Caco-2 (cell line): Measurements from ENCODE around the gene TMEM97. TPM values are rescaled to one million over a fixed set of nuclear protein-coding genes. Genes with fewer than 3 reads are reported as not detected.

ENCODE experiments used
- BruUV-seq: library from RNA; stranded (reverse); fragments of 400-500 nt; replicated peaks from 2 replicates; lab custom pipeline; 2021; lab: Mats Ljungman, UMichigan
- CTCF ChIA-PET: fragments of 300-600 bp; sonication (Branson Sonifier 250); formaldehyde crosslinking; loops from one replicate; lab custom pipeline; 2022; ENCODE audit warnings: antibody characterized with exemption; lab: Charles Lee
- POLR2A ChIA-PET: fragments of 300-600 bp; sonication (Branson Sonifier 250); formaldehyde crosslinking; loops from one replicate; lab custom pipeline; 2022; ENCODE audit warnings: antibody characterized with exemption; lab: Charles Lee
- DNase-seq, 2 experiments: peaks; one replicate each; pipeline versions ENCODE4 v3.0.0 to v3.0.0-alpha.2; 2020 to 2022
- H3K27me3 ChIP-seq: replicated peaks from 2 replicates; pipeline ENCODE4 v1.6.0; 2011; ENCODE audit warnings: low read length; ENCODE audit not compliant: control insufficient read depth, insufficient read depth
- H3K36me3 ChIP-seq: 2 replicates; pipeline ENCODE4 v1.5.1; 2011; ENCODE audit warnings: low read length; ENCODE audit not compliant: control insufficient read depth, insufficient read depth
- H3K4me1 ChIP-seq: fragments of 250-450 bp; sonication (Bioruptor Pico); 2 replicates; pipeline ENCODE4 v1.5.1; 2020; ENCODE audit warnings: mild to moderate bottlenecking
- H3K4me3 ChIP-seq: 2 replicates; pipeline ENCODE4 v1.5.1; 2011; ENCODE audit warnings: low read depth, mild to moderate bottlenecking, control low read depth, low read length
- H3K9me3 ChIP-seq: fragments of 250-450 bp; sonication (Bioruptor Pico); 2 replicates; pipeline ENCODE4 v1.5.1; 2020; ENCODE audit warnings: mild to moderate bottlenecking, moderate library complexity
- H3K27ac Mint-ChIP-seq: one replicate; pipeline ENCODE4 v1.8.0; 2022; ENCODE audit warnings: mixed read lengths; ENCODE audit not compliant: unreplicated experiment
- H3K27me3 Mint-ChIP-seq: one replicate; pipeline ENCODE4 v1.8.0; 2022; ENCODE audit warnings: mixed read lengths; ENCODE audit not compliant: insufficient read depth, unreplicated experiment
- H3K36me3 Mint-ChIP-seq: one replicate; pipeline ENCODE4 v1.8.0; 2022; ENCODE audit warnings: mild to moderate bottlenecking, mixed read lengths; ENCODE audit not compliant: insufficient read depth, unreplicated experiment
- H3K4me1 Mint-ChIP-seq: one replicate; pipeline ENCODE4 v1.8.0; 2022; ENCODE audit warnings: low read depth, mixed read lengths; ENCODE audit not compliant: unreplicated experiment
- H3K4me3 Mint-ChIP-seq: one replicate; pipeline ENCODE4 v1.8.0; 2022; ENCODE audit warnings: mild to moderate bottlenecking, moderate library complexity, mixed read lengths; ENCODE audit not compliant: unreplicated experiment
- H3K9me3 Mint-ChIP-seq: one replicate; pipeline ENCODE4 v1.8.0; 2022; ENCODE audit warnings: mixed read lengths; ENCODE audit not compliant: unreplicated experiment
- intact Hi-C: fragments of 100-400 bp; cut with micrococcal nuclease; formaldehyde crosslinking; loops from one replicate; pipeline ENCODE4 v1.10.0; 2022; ENCODE audit not compliant: unreplicated experiment
- total RNA-seq: library from RNA; stranded (reverse); gene quantifications from 2 replicates; pipeline ENCODE4 v1.2.3, GENCODE V29; 2022
- TF ChIP-seq, protein P1 (sequence below), 2 experiments: fragments of 200-600 bp in 1 of 2; IDR thresholded peaks; 1 replicate in 1 of 2; 2 replicates in 1 of 2; pipeline versions ENCODE4 v1.5.1 to v1.8.0; 2011 to 2022; ENCODE audit warnings: antibody characterized with exemption in 1 of 2, control low read depth in 1 of 2, inconsistent platforms in 1 of 2, low read depth in 1 of 2, low read length in 1 of 2, mild to moderate bottlenecking in 1 of 2, moderate library complexity in 1 of 2; ENCODE audit not compliant: insufficient read depth in 1 of 2, severe bottlenecking in 1 of 2, unreplicated experiment in 1 of 2

The TMEM97 gene
- total RNA-seq, 1 experiment from 2014 or later, result 342 TPM

DNA sequence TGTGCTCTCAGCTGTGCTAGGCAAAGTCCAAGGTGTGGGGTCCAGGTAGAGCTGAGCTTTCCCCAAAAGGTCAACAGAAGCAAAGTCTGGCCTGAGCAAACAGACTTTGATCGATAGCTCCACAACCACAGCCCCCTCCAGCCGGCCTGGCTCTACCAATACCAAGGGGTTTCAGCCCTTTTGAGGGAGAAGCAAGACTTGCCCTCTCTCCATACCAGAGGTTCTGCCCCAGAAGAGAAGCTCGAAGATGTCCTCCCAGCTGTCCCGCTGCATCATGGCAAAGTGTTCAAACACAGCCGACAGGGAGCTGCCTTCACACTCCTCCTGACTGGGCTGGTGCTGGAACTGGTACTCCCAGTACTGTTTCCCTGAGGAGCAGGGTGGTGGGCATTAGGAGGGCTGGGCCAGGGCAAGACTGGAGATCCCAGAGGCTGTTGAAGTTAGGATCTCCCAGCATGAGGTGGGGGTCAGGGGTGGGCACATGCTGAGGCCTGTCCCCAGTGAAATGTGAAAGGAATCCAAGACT is 49.4 kb downstream of the TMEM97 start:
- Mint-ChIP-seq H3K4me1 (peaks cover 50% of the 10 kb centered on the region), H3K9me3 (no peaks in the 10 kb centered on the region), H3K4me3 (peak overlapping the region; percentile 75), H3K27ac (peak overlapping the region; percentile 88), H3K27me3 (no peaks in the 10 kb centered on the region), H3K36me3 (peaks cover 59% of the 10 kb centered on the region)
- TF ChIP-seq, protein P1, sequence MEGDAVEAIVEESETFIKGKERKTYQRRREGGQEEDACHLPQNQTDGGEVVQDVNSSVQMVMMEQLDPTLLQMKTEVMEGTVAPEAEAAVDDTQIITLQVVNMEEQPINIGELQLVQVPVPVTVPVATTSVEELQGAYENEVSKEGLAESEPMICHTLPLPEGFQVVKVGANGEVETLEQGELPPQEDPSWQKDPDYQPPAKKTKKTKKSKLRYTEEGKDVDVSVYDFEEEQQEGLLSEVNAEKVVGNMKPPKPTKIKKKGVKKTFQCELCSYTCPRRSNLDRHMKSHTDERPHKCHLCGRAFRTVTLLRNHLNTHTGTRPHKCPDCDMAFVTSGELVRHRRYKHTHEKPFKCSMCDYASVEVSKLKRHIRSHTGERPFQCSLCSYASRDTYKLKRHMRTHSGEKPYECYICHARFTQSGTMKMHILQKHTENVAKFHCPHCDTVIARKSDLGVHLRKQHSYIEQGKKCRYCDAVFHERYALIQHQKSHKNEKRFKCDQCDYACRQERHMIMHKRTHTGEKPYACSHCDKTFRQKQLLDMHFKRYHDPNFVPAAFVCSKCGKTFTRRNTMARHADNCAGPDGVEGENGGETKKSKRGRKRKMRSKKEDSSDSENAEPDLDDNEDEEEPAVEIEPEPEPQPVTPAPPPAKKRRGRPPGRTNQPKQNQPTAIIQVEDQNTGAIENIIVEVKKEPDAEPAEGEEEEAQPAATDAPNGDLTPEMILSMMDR (IDR thresholded peaks at IDR 0.05; ENCODE audit: insufficient read depth in 1 of 2, low read depth in 1 of 2, low read length in 1 of 2, severe bottlenecking in 1 of 2, unreplicated experiment in 1 of 2), result no peak
- POLR2A ChIA-PET, result interaction anchor here (0.7 to 4.7 kb wide), 9 partner anchors 11 to 140 kb away, joined by 3 to 87 read pairs (median 3); partner anchors contain the start of genes IFT20, POLDIP2 and TNFAIP1
- Histone ChIP-seq H3K4me1 (peaks cover 46% of the 10 kb centered on the region), H3K9me3 (no peaks in the 10 kb centered on the region), H3K36me3 (peaks cover 17% of the 10 kb centered on the region), H3K27me3 (no peaks in the 10 kb centered on the region), H3K4me3 (peak overlapping the region; percentile 46)
- intact Hi-C loops, result loop anchor here (1.0 to 10.0 kb wide), 3 partner anchors 10 to 176 kb away; partner anchors contain the start of gene SLC46A1
- CTCF ChIA-PET, result interaction anchor here (0.5 to 6.0 kb wide), 13 partner anchors 11 to 167 kb away, joined by 3 to 45 read pairs (median 4); partner anchors contain the start of genes IFT20, POLDIP2 and TNFAIP1
- peak; percentile 71 to 87 for DNase-seq
- no TSS peak for BruUV-seq

DNA sequence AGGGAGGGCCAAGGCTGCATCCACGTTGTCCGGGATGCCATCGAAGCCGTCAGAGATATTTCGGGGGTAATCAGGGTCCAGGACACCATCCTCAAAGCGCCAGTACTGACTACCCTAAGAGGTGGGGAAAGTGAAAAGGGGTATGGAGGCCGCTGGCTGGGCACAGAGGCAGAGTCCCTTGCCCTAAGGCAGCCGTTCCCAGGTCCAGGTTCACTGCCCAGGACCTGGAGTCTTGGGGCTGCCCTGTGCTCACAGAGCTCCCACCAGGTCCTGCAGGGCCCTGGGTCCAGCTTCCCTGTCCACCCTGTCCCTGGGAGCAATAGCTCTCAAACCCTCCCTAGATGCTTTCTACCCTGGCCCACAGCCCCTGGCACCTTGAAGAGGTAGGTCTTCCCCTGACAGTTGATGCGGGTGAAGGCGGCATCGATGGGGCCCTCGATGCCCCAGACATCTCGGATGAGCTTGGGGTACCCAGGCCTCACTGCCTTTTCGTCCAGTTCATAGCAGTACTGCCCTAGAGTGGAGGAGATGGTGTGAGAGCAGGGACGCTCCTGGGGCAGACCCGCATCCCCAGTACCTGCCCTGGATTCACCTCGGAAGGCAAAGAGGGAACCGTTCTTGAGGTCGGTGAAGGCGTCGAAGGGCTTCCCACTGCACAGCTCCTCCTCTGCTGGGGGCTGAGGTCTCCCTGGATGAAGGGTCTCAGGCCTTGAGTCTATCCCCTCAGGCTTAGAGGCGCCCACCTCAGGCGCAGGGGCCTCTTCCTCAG is 50.1 kb downstream of the TMEM97 start:
- DNase-seq, result no peak
- peaks cover 54% of the 10 kb centered on the region for H3K4me1 Mint-ChIP-seq
- H3K4me3 ChIP-seq, result peak overlapping the region; percentile 46
- H3K4me3 Mint-ChIP-seq, result peak overlapping the region; percentile 75
- peaks cover 58% of the 10 kb centered on the region for H3K36me3 Mint-ChIP-seq
- H3K36me3 ChIP-seq, result peaks cover 14% of the 10 kb centered on the region
- H3K9me3 Mint-ChIP-seq, result no peaks in the 10 kb centered on the region
- ChIA-PET POLR2A (interaction anchor here (0.7 to 4.7 kb wide), 13 partner anchors 11 to 141 kb away, joined by 3 to 87 read pairs (median 7); partner anchors contain the start of genes IFT20, POLDIP2 and TNFAIP1), CTCF (interaction anchor here (0.7 to 6.0 kb wide), 18 partner anchors 10 to 124 kb away, joined by 3 to 45 read pairs (median 5); partner anchors contain the start of genes IFT20, POLDIP2 and TNFAIP1)
- TF ChIP-seq, protein P1 (IDR thresholded peaks at IDR 0.05; ENCODE audit: insufficient read depth in 1 of 2, low read depth in 1 of 2, low read length in 1 of 2, severe bottlenecking in 1 of 2, unreplicated experiment in 1 of 2), result no peak
- H3K27me3 ChIP-seq, result no peaks in the 10 kb centered on the region
- intact Hi-C loops, result loop anchor here (1.0 to 10.0 kb wide), 4 partner anchors 11 to 176 kb away; partner anchors contain the start of gene SLC46A1
- no peaks in the 10 kb centered on the region for H3K9me3 ChIP-seq
- peaks cover 46% of the 10 kb centered on the region for H3K4me1 ChIP-seq
- no TSS peak for BruUV-seq
- H3K27ac Mint-ChIP-seq, result peak overlapping the region; percentile 88
- no peaks in the 10 kb centered on the region for H3K27me3 Mint-ChIP-seq

DNA sequence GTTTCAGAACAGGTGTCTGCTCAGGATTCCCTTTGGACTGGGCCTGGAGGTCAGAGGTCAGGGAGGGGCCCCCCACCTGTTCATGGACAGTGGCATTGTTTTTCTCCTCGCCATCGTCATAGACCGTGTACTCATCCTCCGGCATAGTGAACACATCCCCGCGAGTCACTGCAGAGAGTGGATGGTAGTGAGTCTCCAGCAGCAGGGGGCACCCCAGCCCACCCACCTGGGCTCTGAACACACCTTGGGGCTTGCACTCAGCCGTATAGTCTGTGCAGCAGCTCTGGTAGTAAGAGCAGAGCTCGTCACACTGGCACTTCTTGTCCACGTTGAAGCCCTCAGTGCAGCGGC is 50.7 kb downstream of the TMEM97 start:
- no peaks in the 10 kb centered on the region for H3K9me3 ChIP-seq
- peak; percentile 81 to 85 for DNase-seq
- H3K36me3 ChIP-seq, result peaks cover 14% of the 10 kb centered on the region
- ChIA-PET POLR2A (interaction anchor here (0.5 to 4.7 kb wide), 17 partner anchors 8 to 329 kb away, joined by 3 to 87 read pairs (median 5); partner anchors contain the start of genes IFT20, POLDIP2 and TNFAIP1), CTCF (interaction anchor here (0.6 to 6.0 kb wide), 26 partner anchors 8 to 329 kb away, joined by 3 to 45 read pairs (median 5); partner anchors contain the start of genes IFT20, PIGS, POLDIP2 and SLC46A1)
- Mint-ChIP-seq H3K4me3 (peak overlapping the region; percentile 75), H3K27ac (peak overlapping the region; percentile 88), H3K9me3 (no peaks in the 10 kb centered on the region), H3K4me1 (peaks cover 54% of the 10 kb centered on the region), H3K27me3 (no peaks in the 10 kb centered on the region), H3K36me3 (peaks cover 54% of the 10 kb centered on the region)
- intact Hi-C loops, result loop anchor here (1.0 to 10.0 kb wide), 4 partner anchors 33 to 175 kb away; partner anchors contain the start of gene SLC46A1
- TF ChIP-seq, protein P1 (IDR thresholded peaks at IDR 0.05; ENCODE audit: insufficient read depth in 1 of 2, low read depth in 1 of 2, low read length in 1 of 2, severe bottlenecking in 1 of 2, unreplicated experiment in 1 of 2), result peak; percentile 52 to 75
- peak overlapping the region; percentile 46 for H3K4me3 ChIP-seq
- no peaks in the 10 kb centered on the region for H3K27me3 ChIP-seq
- peaks cover 46% of the 10 kb centered on the region for H3K4me1 ChIP-seq
- TSS peak; percentile 66 for BruUV-seq
